Measurements from ENCODE around the gene TSEN2.

TSEN2 gene

DNA sequence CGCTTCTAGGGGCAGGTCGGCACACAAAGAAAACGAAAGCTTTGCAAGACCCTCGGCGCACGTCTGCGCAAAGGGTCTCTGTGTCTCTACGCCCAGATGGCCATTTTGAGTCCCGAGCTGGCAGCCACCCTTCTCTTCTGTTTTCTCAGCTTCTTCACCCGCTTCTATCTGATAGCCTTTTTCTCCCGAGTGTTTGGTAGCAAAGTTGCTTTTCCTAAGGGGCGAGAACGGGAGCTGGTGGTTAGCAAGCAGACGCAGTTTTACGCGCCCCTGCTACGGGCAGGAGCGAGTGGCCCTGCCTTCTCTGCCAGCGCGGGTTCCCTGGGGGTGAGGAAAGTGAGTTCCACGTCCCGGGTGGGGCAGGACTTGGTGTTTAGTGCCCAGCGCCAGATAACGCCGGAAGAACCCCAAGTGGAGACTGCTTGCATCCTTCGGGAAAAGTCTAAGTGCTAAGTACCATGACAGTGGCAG is 69.7 kb downstream of the TSEN2 start:
- DNase-seq (ENCODE audit: low read depth): no peak

DNA sequence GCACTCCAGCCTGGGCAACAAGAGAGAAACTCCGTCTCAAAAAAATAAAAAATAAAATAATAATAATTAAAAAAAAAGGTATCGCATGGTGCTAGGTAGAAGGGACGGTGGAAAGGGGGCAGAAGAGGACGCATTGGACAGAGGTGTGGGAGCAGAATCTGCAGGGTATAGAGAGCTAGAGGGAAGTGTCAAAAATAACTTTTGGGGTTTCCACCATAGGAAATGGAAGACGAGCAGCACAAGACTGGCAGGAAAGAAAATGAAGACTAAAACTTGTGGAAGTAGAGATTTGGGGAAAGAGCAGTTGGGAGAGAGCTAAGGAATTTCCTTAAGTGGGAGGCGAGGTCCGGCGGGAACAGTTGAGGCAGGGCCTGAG is 72.0 kb downstream of the TSEN2 start:
- DNase-seq (ENCODE audit: low read depth): no peak

DNA sequence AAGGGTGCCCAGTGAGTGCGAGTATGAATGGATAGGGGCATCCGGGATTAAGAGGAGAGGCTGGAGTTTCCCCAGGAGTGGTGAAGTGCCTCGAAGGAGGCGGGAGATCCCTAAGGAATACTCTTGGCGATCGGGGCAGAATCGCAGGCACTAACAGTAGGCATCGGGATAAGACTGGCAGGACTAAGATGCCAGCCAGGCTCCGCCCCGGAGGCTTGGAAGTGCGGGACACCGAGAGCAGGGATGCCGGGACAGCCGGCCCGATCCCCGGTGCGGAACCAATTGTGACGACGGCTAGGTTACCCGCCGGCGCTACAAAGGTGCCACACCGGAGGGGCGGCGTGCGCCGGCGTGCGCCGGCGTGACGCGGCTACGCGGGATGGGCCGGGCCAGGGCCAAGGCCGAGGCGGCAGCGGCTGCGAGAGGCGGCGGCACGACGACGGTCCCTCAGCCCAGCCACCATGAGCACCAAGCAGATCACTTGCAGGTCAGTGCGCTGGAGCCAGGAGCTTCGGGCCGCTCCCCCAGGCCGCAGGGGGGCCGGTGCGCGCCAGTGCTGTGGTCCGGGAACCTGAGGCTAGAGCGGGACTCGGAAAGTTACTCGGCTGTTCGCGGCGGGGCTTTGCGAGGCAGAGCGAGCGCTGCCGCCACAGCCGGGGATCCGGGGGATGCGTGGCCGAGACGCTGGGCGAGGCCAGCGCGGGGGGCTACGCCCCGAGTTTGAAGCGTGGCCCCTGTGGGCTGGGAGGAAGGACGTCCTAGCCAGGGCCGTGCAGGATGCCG is 72.6 kb downstream of the TSEN2 start, which contains the start of gene MKRN2:
Gene MKRN2, plus strand, starts transcription at position 398 of the 783 bp plus-strand sequence. Its CDS starts 64 bp downstream, at position 462.
- peak; percentile 82 for DNase-seq (ENCODE audit: low read depth)

DNA sequence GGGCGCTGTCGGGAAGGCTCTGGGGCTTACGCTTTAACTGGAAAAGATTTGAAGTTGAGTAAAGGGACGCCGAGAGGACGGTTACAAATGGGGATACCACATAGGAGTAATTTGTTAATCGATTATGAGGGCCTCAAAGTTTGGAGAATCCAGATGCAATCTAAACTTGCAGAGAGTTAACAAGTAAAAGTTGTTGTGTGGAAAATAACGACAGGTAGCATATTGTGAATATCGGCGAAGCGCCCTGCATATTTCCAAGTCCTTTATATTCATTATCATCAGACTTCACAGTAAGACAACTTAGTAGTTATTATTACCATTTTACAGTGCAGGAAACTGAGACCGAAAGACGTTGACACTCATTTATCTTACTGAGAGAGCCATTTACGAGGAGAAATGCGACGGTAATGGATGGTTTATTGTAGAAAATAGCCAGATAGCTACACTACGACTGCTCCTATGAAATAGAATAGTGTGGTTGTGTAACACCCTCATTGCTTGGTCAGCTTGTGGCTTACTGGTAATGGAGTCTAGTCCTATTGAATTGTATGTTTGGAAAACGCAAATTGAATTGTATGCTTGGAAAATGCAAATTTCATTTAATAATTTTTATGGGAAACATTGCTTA is 73.3 kb downstream of the TSEN2 start:
- DNase-seq (ENCODE audit: low read depth): no peak

DNA sequence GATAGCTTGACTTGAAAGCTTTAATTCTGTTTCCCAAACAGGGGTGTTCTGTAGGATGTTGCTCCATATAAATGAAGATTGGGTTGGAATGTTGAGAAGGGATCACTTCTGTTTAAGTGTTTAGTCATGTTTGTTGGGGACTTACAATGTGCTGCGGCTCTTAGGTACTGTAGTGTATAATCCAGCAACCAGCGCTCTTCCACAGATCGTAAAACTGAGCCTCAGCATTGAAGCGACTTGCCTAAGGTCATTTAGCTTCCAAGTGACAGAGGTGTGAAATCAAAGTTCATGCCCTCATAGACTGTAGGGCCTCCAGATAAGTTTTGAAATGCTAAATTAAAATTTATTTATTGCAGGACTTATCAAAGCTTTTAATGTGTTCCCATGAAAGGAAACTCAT is 74.4 kb downstream of the TSEN2 start:
- no peak for DNase-seq (ENCODE audit: low read depth)

DNA sequence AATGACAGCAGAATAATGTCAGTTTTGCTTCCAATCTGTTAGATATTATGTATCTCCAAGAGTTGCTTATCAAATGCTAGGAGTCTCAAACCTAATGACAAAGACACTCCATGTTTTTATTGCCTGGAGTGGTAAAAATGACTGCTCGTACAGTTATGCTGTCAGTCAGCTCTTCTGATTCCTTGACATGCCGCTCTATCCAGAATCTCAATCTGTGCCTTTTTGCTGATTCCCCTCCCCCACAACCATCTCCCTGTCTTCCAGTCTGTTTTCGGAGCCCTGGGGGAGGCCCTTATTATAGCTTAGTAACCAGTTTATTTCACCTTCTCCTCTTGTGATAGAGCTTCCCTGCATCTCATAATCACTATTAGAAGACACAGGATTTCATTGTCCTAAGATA is 75.2 kb downstream of the TSEN2 start:
- no peak for DNase-seq (ENCODE audit: low read depth)

DNA sequence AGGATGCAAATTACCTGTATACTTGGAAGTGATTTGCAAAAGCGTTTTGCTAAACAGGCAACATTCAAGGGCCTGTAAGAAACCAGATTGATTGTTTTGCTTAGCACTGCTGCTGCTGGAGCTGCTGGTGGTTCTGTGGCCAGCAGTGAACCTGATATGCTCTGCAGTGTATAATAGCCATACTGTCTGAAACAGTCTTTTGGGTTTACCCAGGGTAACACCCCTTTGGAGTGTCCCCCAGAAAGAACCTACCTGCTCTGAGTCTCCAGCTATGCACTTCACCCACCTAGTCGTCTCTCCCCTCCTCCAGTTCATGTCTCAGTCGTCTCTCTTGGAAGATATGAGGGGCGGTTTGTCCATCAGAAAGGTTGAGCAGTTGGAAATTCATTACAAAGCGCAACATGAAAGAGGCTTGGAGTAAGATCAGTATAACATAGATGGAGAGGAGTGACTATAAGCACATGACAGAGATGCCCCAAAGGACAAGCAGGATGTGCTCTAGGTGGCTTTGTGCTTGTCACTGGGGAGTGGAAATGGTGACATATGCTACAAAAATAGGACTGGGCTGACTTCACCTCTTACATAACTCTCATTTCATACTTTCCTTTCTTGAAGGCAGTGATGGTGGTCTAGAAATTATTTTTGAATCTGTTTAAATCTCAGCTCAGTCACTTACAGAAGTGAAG is 76.4 kb downstream of the TSEN2 start:
- no peak for DNase-seq (ENCODE audit: low read depth)

DNA sequence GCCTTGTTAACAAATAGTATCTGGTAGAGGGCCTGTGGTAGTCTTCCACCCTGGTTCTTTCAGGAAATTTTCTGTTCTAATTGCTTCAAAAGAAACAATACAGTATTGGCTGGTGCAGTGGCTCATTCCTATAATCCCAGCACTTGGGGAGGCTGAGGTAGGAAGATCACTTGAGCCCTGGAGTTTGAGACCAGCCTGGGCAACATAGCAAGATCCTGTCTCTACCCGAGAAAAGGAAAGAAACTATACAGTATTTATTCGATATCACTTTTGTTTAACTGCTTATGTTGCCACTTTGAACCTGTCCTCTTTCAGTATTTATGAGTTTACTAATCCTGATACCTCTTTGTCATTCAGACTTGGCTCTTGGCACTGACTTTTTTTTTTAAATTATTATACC is 77.1 kb downstream of the TSEN2 start:
- no peak for DNase-seq (ENCODE audit: low read depth)

DNA sequence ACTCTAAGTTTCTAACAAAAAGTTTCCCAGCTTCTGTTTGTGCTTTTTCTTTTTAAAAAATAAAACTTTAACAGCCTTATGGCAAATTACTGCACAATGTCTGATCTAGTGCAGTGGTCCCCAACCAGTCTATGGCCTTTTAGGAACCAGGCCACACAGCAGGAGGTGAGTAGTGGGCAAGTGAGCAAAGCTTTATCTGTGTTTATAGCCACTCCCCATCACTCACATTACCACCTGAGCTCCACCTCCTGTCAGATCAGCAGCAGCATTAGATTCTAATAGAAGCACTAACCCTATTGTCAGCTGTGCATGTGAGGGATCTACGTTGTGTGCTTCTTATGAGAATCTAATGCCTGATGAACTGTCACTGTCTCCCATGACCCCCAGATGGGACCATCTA is 78.2 kb downstream of the TSEN2 start:
- DNase-seq (ENCODE audit: low read depth): no peak

DNA sequence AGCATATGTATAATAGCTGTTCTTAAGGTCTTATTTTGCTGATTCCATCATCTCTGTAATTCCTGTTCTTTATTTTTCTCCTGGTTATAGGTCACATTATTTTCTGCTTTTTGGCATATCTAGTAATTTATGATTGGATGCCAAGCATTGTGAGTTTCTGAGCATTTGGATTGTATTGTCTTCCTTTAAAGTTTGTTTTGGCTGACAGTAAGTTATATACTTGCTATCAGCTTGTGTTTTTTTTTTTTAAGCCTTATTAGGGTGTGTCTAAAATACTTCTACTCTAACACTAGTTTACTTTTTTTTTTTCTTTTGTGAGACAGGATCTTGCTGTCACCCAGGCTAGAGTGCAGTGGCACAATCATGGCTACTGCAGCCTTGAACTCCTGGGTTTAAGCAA is 82.7 kb downstream of the TSEN2 start:
- no peak for DNase-seq (ENCODE audit: low read depth)

DNA sequence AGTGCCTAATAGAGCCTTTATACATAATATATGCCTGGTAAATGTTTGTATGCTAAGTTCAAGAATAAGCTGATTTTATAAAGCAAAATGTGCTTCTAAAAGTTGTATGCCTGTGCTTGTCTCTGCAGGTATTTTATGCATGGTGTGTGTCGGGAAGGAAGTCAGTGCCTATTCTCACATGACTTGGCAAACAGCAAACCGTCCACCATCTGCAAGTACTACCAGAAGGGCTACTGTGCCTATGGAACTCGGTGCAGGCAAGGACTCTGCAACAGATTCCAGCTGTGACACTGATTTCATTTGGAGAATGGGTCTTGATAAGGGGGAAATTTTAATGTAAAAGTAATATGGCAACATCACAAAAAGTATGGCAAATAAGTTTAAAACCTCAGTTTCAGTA is 84.5 kb downstream of the TSEN2 start:
- DNase-seq (ENCODE audit: low read depth): no peak

DNA sequence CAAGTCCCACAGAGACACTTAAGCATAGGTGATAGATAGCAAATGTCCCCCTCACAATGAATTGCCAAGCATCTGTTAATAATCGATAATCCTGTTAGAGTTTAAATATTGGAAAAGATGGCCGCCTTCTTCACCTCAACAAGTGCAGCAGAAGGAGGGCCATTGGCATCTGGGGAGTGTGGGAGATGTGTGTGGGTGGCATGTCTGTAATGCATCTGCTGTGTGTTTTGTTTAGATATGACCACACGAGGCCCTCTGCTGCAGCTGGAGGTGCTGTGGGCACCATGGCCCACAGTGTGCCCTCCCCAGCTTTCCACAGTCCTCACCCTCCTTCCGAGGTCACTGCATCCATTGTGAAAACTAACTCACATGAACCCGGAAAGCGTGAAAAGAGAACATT is 85.6 kb downstream of the TSEN2 start:
- no peak for DNase-seq (ENCODE audit: low read depth)

DNA sequence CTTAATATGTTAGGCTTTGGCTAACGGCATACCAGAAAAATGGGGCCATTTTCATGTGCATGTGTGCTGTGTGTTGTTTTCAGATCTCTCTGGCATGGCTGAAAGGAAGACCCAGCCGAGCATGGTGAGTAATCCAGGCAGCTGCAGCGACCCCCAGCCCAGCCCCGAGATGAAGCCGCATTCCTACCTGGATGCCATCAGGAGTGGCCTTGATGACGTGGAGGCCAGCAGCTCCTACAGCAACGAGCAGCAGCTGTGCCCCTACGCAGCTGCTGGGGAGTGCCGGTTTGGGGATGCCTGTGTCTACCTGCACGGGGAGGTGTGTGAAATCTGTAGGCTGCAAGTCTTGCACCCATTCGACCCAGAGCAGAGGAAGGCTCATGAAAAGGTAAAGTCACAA is 87.7 kb downstream of the TSEN2 start:
- DNase-seq (ENCODE audit: low read depth): no peak

DNA sequence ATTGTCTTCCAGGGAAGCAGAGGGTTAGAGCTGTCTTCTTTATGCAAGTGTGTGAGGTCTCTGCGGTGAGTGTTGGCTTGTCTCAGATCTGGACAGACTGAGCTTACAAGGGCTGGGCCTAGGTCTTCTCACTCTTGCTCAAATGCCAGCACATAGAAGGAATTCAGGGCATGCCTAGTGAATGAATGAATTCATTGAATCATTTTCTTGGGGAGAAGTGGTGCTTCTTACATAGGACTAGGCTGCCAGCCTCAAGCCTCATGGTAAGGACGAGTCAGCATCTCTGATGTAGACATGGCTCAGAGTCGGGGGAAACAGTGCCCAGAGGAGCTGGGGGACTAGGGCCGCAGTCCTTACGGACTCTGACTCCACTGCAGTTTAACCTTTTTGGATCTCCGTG is 89.9 kb downstream of the TSEN2 start:
- no peak for DNase-seq (ENCODE audit: low read depth)

DNA sequence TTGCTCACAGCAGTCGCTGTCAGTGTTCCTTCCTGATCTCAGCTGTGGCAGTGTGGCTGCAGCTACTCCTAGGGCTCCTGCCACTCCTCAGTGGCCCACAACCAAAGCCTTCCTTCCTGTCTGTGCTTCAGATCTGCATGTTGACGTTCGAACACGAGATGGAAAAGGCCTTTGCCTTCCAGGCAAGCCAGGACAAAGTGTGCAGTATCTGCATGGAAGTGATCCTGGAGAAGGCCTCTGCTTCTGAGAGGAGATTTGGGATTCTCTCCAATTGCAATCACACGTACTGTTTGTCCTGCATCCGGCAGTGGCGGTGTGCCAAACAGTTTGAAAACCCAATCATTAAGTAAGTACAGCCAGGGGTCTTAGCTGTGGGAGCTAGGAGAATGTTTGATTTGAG is 90.4 kb downstream of the TSEN2 start:
- no peak for DNase-seq (ENCODE audit: low read depth)

DNA sequence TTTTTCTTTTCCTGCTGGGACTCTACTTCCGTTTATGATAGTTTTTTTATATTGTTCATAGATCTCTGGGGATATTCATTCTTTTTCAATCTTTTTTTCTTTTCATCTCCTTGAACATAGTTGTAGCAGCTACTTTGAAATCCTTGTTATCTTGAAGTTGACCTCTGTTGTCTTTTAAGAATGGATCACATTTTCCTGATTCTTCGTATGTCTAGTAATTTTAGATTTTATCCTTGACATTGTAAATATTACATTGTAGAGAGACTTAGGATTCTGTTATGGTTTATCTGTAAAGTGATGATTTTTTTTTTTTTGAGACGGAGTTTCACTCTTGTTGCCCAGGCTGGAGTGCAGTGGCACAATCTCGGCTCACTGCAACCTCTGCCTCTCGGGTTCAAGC is 93.1 kb downstream of the TSEN2 start:
- no peak for DNase-seq (ENCODE audit: low read depth)

DNA sequence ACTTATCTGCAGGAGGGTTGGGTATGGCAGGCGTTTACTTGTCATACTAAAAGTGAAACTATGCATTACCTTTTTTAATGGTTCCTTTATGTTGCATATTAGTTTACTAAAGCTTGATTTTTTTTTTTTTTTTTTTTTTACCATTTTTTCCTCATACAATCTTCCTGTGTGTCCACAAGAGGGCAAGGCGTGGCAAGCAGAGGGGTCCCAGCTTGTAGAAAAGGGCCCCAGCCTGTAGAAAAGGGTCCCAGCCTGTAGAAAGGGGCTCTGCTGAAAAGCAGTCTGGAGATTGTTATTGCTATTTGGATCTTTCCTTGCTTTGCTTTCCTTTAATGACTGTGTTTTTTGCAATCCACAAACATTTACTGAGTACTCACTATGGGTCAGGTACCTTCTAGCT is 94.5 kb downstream of the TSEN2 start:
- DNase-seq (ENCODE audit: low read depth): no peak

DNA sequence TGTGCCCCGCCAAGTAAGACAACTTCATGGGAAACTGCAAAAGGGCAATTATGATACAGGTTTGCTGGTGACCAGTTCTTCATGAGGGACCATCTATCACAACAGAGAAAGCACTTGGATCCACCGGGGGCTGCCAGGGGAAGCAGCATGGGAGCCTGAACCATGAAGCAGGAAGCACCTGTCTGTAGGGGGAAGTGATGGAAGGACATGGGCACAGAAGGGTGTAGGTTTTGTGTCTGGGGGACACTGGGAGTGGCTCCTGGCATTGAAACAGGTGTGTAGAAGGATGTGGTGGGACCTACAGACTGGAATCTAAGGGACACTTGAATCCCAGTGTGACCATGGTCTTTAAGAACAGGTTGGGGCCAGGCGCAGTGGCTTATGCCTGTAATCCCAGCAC is 95.2 kb downstream of the TSEN2 start:
- DNase-seq (ENCODE audit: low read depth): no peak

DNA sequence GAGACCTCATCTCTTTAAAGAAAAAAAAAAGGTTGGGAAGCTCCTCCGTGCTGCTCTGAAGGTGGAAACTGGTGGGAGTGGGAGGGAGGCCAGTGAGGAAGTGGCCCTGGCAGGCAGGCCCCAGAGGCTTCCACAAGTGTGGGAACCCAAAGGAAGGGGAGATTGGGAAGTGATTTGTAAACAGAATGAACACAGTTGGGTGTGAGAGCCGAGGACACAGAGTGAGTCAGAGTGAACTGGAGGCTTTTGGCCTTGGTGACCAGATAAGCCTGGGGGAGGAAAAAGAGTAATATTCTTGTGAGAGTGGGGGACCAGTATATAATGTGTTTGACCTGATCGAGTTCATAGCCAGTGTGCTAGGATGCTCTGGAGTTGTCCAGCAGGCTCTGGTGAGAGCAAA is 95.6 kb downstream of the TSEN2 start:
- no peak for DNase-seq (ENCODE audit: low read depth)

DNA sequence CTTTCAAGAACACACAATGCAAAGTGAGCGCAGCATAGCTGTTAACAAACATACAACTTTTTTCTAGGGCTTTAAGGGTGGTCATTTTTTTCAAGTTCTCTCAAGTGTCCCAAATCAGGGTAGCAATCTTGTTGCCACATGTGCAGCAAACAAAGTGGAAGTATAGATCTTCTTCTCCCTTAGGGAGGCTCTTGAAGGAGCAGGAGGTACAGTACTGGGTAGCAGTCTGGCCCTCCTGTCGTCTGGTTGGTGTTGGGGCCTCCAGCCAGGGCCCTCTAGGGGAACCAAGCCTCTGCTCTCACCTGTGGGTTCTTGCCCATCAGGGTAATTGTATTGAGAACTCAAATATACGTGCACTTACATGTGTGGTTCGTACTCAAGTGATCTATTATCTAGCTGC is 98.5 kb downstream of the TSEN2 start:
- no peak for DNase-seq (ENCODE audit: low read depth)
